ENCODE results near the gene SPAG17.

SPAG17 gene

GRCh38 chr1:118185084-118185832 is at the start of gene SPAG17:
SPAG17 (minus strand) TSS chr1:118185228; CDS start chr1:118185157, 71 bp downstream.
- DNase-seq (ENCODE audit: insufficient read length, low spot score) (no peak), FAIRE-seq (no peak)

GRCh38 chr1:118225471-118225870 is 40.4 kb upstream of the SPAG17 start:
- DNase-seq (ENCODE audit: insufficient read length, low spot score): no peak
- no peak for FAIRE-seq

GRCh38 chr1:118223426-118223825 is 38.4 kb upstream of the SPAG17 start:
- no peak for FAIRE-seq
- DNase-seq (ENCODE audit: insufficient read length, low spot score): no peak

GRCh38 chr1:118219438-118219837 is 34.4 kb upstream of the SPAG17 start:
- FAIRE-seq (no peak), DNase-seq (ENCODE audit: insufficient read length, low spot score) (no peak)

GRCh38 chr1:118217141-118217838 is 32.3 kb upstream of the SPAG17 start:
- FAIRE-seq: no peak

GRCh38 chr1:118214866-118215265 is 29.8 kb upstream of the SPAG17 start:
- DNase-seq (ENCODE audit: insufficient read length, low spot score) (no peak), FAIRE-seq (no peak)

More at GRCh38 chr1:118217141-118217838, 32.3 kb upstream of the SPAG17 start:
- DNase-seq (ENCODE audit: insufficient read length, low spot score): no peak

GRCh38 chr1:118210723-118211110 is 25.7 kb upstream of the SPAG17 start:
- DNase-seq (ENCODE audit: insufficient read length, low spot score) (no peak), FAIRE-seq (no peak)

- FAIRE-seq: no peak
- DNase-seq (ENCODE audit: insufficient read length, low spot score): no peak
Observed at GRCh38 chr1:118210051-118210722, 25.2 kb upstream of the SPAG17 start.

- DNase-seq (ENCODE audit: insufficient read length, low spot score) (no peak), FAIRE-seq (no peak)
Observed at GRCh38 chr1:118209648-118210047, 24.6 kb upstream of the SPAG17 start.

- FAIRE-seq (no peak), DNase-seq (ENCODE audit: insufficient read length, low spot score) (no peak)
Observed at GRCh38 chr1:118206966-118207365, 21.9 kb upstream of the SPAG17 start.

- DNase-seq (ENCODE audit: insufficient read length, low spot score) (no peak), FAIRE-seq (no peak)
Observed at GRCh38 chr1:118204648-118205047, 19.6 kb upstream of the SPAG17 start.

GRCh38 chr1:118204105-118204504 is 19.1 kb upstream of the SPAG17 start:
- FAIRE-seq: no peak

GRCh38 chr1:118202076-118202608 is 17.1 kb upstream of the SPAG17 start:
- no peak for FAIRE-seq
- no peak for DNase-seq (ENCODE audit: insufficient read length, low spot score)

More at GRCh38 chr1:118204105-118204504, 19.1 kb upstream of the SPAG17 start:
- no peak for DNase-seq (ENCODE audit: insufficient read length, low spot score)

GRCh38 chr1:118201524-118201923 is 16.5 kb upstream of the SPAG17 start:
- FAIRE-seq (no peak), DNase-seq (ENCODE audit: insufficient read length, low spot score) (no peak)

GRCh38 chr1:118200836-118201235 is 15.8 kb upstream of the SPAG17 start:
- FAIRE-seq: no peak
- DNase-seq (ENCODE audit: insufficient read length, low spot score): no peak

- DNase-seq (ENCODE audit: insufficient read length, low spot score) (no peak), FAIRE-seq (no peak)
Observed at GRCh38 chr1:118190561-118190960, 5.5 kb upstream of the SPAG17 start.

GRCh38 chr1:118189564-118189963 is 4.5 kb upstream of the SPAG17 start:
- FAIRE-seq (no peak), DNase-seq (ENCODE audit: insufficient read length, low spot score) (no peak)

- FAIRE-seq: no peak
- no peak for DNase-seq (ENCODE audit: insufficient read length, low spot score)
Observed at GRCh38 chr1:118188411-118188810, 3.4 kb upstream of the SPAG17 start.

- DNase-seq (ENCODE audit: insufficient read length, low spot score) (no peak), FAIRE-seq (no peak)
Observed at GRCh38 chr1:118186026-118186425, 998 bp upstream of the SPAG17 start.

GRCh38 chr1:118184739-118185083 is 317 bp downstream of the SPAG17 start:
- FAIRE-seq: no peak

GRCh38 chr1:118183586-118183985 is 1.4 kb downstream of the SPAG17 start:
- DNase-seq (ENCODE audit: insufficient read length, low spot score) (no peak), FAIRE-seq (no peak)

More at GRCh38 chr1:118184739-118185083, 317 bp downstream of the SPAG17 start:
- no peak for DNase-seq (ENCODE audit: insufficient read length, low spot score)
